GM12878 (cell line): ENCODE results near the gene ANO5. TPM values are rescaled to one million over a fixed set of nuclear protein-coding genes. Genes with fewer than 3 reads are reported as not detected.

Experiments used
- ATAC-seq: fragments of 200-7000 bp; cut with Tn5 transposase; 3 replicates; pipeline ENCODE4 v1.9.1; 2020; ENCODE audit warnings: mild to moderate bottlenecking, moderate library complexity
- BruUV-seq: library from RNA; stranded (reverse); fragments of 400-500 nt; replicated peaks from 2 replicates; lab custom pipeline; 2021; lab: Mats Ljungman, UMichigan
- CTCF ChIA-PET: fragments of 300-600 bp; sonication (Branson Sonifier 250); formaldehyde crosslinking; extraction: SDS; loops from one replicate; lab custom pipeline; 2021; ENCODE audit warnings: inconsistent platforms; lab: Yijun Ruan, JAX
- POLR2A ChIA-PET: fragments of 350-600 bp; formaldehyde crosslinking; extraction: SDS; loops from one replicate; lab custom pipeline; 2021; ENCODE audit warnings: inconsistent platforms; lab: Charles Lee
- RAD21 ChIA-PET: fragments of 300-600 bp; sonication (Branson Sonifier 250); formaldehyde crosslinking; loops from one replicate; lab custom pipeline; 2023; ENCODE audit warnings: antibody characterized with exemption; ENCODE audit not compliant: unreplicated experiment; lab: Charles Lee
- SMC1A ChIA-PET: fragments of 300-600 bp; sonication (Branson Sonifier 250); formaldehyde crosslinking; loops from one replicate; lab custom pipeline; 2023; ENCODE audit not compliant: unreplicated experiment, uncharacterized antibody; lab: Charles Lee
- DNase-seq: peaks from one replicate; pipeline ENCODE4 v3.0.0-alpha.2; 2011; ENCODE audit warnings: low read depth, low spot score
- FAIRE-seq: peaks from 3 replicates; lab custom pipeline; 2011; peaks lifted over from hg19 to GRCh38; lab: Jason Lieb, UNC
- H2AFZ ChIP-seq: 2 replicates; pipeline ENCODE4 v1.6.0; 2011; ENCODE audit warnings: low read depth, low read length, control low read depth; ENCODE audit not compliant: control insufficient read depth
- H3K27ac ChIP-seq: 2 replicates; pipeline ENCODE4 v1.5.1; 2011; ENCODE audit warnings: control low read depth; ENCODE audit not compliant: control insufficient read depth, insufficient read depth
- H3K27me3 ChIP-seq, 2 experiments: replicated peaks in 1 of 2; 2 replicates each; pipeline versions ENCODE4 v1.6.0 to v1.6.1; 2011; ENCODE audit warnings: low read length in 1 of 2; ENCODE audit not compliant: control insufficient read depth in 2 of 2, insufficient read depth in 2 of 2
- H3K36me3 ChIP-seq, 2 experiments: 2 replicates each; pipeline ENCODE4 v1.5.1; 2011; ENCODE audit warnings: low read length in 1 of 2; ENCODE audit not compliant: control insufficient read depth in 2 of 2, insufficient read depth in 2 of 2
- H3K4me1 ChIP-seq: 2 replicates; pipeline ENCODE4 v1.6.1; 2011; ENCODE audit warnings: mild to moderate bottlenecking, low read length, moderate library complexity, mixed read lengths; ENCODE audit not compliant: control insufficient read depth, insufficient read depth
- H3K4me2 ChIP-seq: 2 replicates; pipeline ENCODE4 v1.6.0; 2011; ENCODE audit warnings: control low read depth; ENCODE audit not compliant: control insufficient read depth, insufficient read depth
- H3K4me3 ChIP-seq: fragments of 200-600 bp; sonication (generic); 2 replicates; pipeline ENCODE4 v1.5.1; 2016
- H3K79me2 ChIP-seq: 2 replicates; pipeline ENCODE4 v1.6.0; 2011; ENCODE audit warnings: low read length; ENCODE audit not compliant: control insufficient read depth, insufficient read depth
- H3K9ac ChIP-seq: 2 replicates; pipeline ENCODE4 v1.8.0; 2011; ENCODE audit warnings: low read length, control low read depth, mixed read lengths; ENCODE audit not compliant: control insufficient read depth, insufficient read depth
- H3K9me3 ChIP-seq: replicated peaks from 3 replicates; pipeline ENCODE4 v1.5.1; 2011; ENCODE audit warnings: mild to moderate bottlenecking, low read length; ENCODE audit not compliant: control insufficient read depth, insufficient read depth
- H4K20me1 ChIP-seq: 2 replicates; pipeline ENCODE4 v1.6.0; 2011; ENCODE audit not compliant: control insufficient read depth, insufficient read depth
- BCL3 ChIP-seq: IDR thresholded peaks from 2 replicates; pipeline ENCODE4 v1.6.1; 2011; ENCODE audit warnings: borderline replicate concordance, low read depth, mild to moderate bottlenecking, moderate library complexity, low read length; ENCODE audit not compliant: insufficient read depth, poor library complexity, severe bottlenecking
- BMI1 ChIP-seq: fragments of 450-650 bp; IDR thresholded peaks from 2 replicates; pipeline ENCODE4 v1.6.1; 2016; ENCODE audit warnings: mild to moderate bottlenecking, moderate library complexity, borderline replicate concordance
- EGR1 ChIP-seq, 2 experiments: IDR thresholded peaks; 1 replicate in 1 of 2; 2 replicates in 1 of 2; pipeline ENCODE4 v1.6.1; 2011 to 2012; ENCODE audit warnings: low read depth in 2 of 2, low read length in 2 of 2, borderline replicate concordance in 1 of 2, mild to moderate bottlenecking in 1 of 2, moderate library complexity in 1 of 2
- HCFC1 ChIP-seq: fragments of 150-350 bp; IDR thresholded peaks from 2 replicates; pipeline ENCODE4 v1.6.1; 2014; ENCODE audit warnings: low read length
- IRF5 ChIP-seq: fragments of 450-650 bp; IDR thresholded peaks from 2 replicates; pipeline ENCODE4 v1.6.1; 2017; ENCODE audit warnings: borderline replicate concordance
- KAT2A ChIP-seq: conservative IDR thresholded peaks from 2 replicates; pipeline ENCODE4 v1.6.1; 2011; ENCODE audit warnings: low read depth, low read length; ENCODE audit not compliant: control insufficient read depth
- MYB ChIP-seq: fragments of 150-350 bp; IDR thresholded peaks from 2 replicates; pipeline ENCODE4 v1.6.1; 2014; ENCODE audit warnings: mild to moderate bottlenecking, low read depth, low read length, borderline replicate concordance
- NRF1 ChIP-seq: conservative IDR thresholded peaks from 2 replicates; pipeline ENCODE4 v1.6.1; 2011; ENCODE audit warnings: mild to moderate bottlenecking, low read depth, low read length, improper control_type of control experiment
- POLR2AphosphoS5 ChIP-seq: IDR thresholded peaks from 2 replicates; pipeline ENCODE4 v1.6.1; 2011; ENCODE audit warnings: mild to moderate bottlenecking, low read length, inconsistent platforms
- PRDM15 ChIP-seq: fragments of 450-650 bp; formaldehyde crosslinking; IDR thresholded peaks from 2 replicates; pipeline ENCODE4 v1.4.0; 2020; ENCODE audit warnings: mild to moderate bottlenecking, moderate library complexity
- RBBP5 ChIP-seq: fragments of 200-600 bp; sonication (generic); conservative IDR thresholded peaks from 2 replicates; pipeline ENCODE4 v1.6.1; 2016
- SIN3A ChIP-seq: IDR thresholded peaks from 2 replicates; pipeline ENCODE4 v1.6.1; 2012; ENCODE audit warnings: low read depth, low read length, improper control_type of control experiment
- SMAD1 ChIP-seq: fragments of 450-650 bp; IDR thresholded peaks from 2 replicates; pipeline ENCODE4 v1.6.1; 2018; ENCODE audit warnings: mild to moderate bottlenecking, low read depth; ENCODE audit not compliant: partially characterized antibody
- SMC3 ChIP-seq: IDR thresholded peaks from 2 replicates; pipeline ENCODE4 v1.6.1; 2011; ENCODE audit warnings: low read length, improper control_type of control experiment, borderline replicate concordance
- STAT1 ChIP-seq: fragments of 450-650 bp; conservative IDR thresholded peaks from 2 replicates; pipeline ENCODE4 v1.6.1; 2014; ENCODE audit warnings: antibody characterized with exemption, mild to moderate bottlenecking
- WRNIP1 ChIP-seq: IDR thresholded peaks from 2 replicates; pipeline ENCODE4 v1.6.1; 2011; ENCODE audit warnings: low read depth, low read length, improper control_type of control experiment, borderline replicate concordance
- in situ Hi-C: fragments of 300-500 bp; cut with MboI; formaldehyde crosslinking; loops from 9 replicates; pipeline ENCODE4 v1.14.3; 2018; ENCODE audit warnings: mixed read lengths
- intact Hi-C: fragments of 100-400 bp; cut with micrococcal nuclease; formaldehyde crosslinking; loops from one replicate; pipeline ENCODE4 v1.14.2; 2022; ENCODE audit not compliant: unreplicated experiment
- polyA plus RNA-seq, 11 experiments: library from polyadenylated mRNA; depleted of rRNA in 4 of 11; unstranded in 6 of 11; stranded (reverse) in 5 of 11; fragments of >200 nt; fragmentation: Nextera tagmentation in 4 of 11; fragmentation: Illumina TruSeq in 1 of 11; extraction: Ambion mirVana in 4 of 11; extraction: Trizol in 1 of 11; gene quantifications; 1 replicate in 1 of 11; 2 replicates in 10 of 11; pipeline versions ENCODE4 v1.2.1 to v1.2.3, GENCODE V29; 2011 to 2016; ENCODE audit warnings: inconsistent platforms in 2 of 11, missing spikeins in 2 of 11, low read depth in 1 of 11
- total RNA-seq, 4 experiments: library from RNA; depleted of rRNA in 3 of 4; stranded (reverse); fragments of >200 nt in 3 of 4; fragmentation: Illumina TruSeq in 1 of 4; extraction: Trizol in 1 of 4; gene quantifications; 2 replicates each; pipeline versions ENCODE4 v1.2.1 to v1.2.3, GENCODE V29; 2013 to 2021

Gene ANO5
- total and polyA plus RNA-seq, 10 of the 15 experiments (the other 5 are each of a cell fraction or from before 2014, with no cell fraction given): 1.6 to 10.2 (median 4.1) TPM

- ATAC-seq: no peak
Observed at GRCh38 chr11:22302368-22302767, 109.5 kb downstream of the ANO5 start.

More at GRCh38 chr11:22302368-22302767, 109.5 kb downstream of the ANO5 start:
- Histone ChIP-seq H4K20me1 (no peaks in the 10 kb centered on the region), H3K79me2 (no peaks in the 10 kb centered on the region), H3K9ac (no peak overlapping the region), H3K4me2 (no peak overlapping the region), H3K9me3 (no peaks in the 10 kb centered on the region), H3K27me3 (no peaks in the 10 kb centered on the region), H3K27ac (no peak overlapping the region)
- ChIA-PET POLR2A (no interaction called here), CTCF (interaction anchor here (7.3 to 7.7 kb wide), 2 partner anchors 58 to 132 kb away, joined by 58 to 210 read pairs; no protein-coding TSS in a partner anchor), RAD21 (interaction anchor here (1.4 to 8.3 kb wide), 3 partner anchors 58 to 132 kb away, joined by 3 to 120 read pairs (median 6); no protein-coding TSS in a partner anchor)
- in situ Hi-C loops: loop anchor here (10.0 kb wide), 1 partner anchor 1658 kb away; no protein-coding TSS in a partner anchor
- no TSS peak for BruUV-seq
- TF ChIP-seq STAT1: no peak
- no peak for TF ChIP-seq IRF5
- no peak for TF ChIP-seq SMC3
- TF ChIP-seq SMAD1: no peak
- no peak for TF ChIP-seq SIN3A
- TF ChIP-seq PRDM15 (CRISPR knock-in tag): no peak
- no peak for TF ChIP-seq KAT2A
- TF ChIP-seq POLR2AphosphoS5: no peak
- TF ChIP-seq WRNIP1: no peak
- TF ChIP-seq BCL3: no peak
- no peak for TF ChIP-seq MYB
- TF ChIP-seq NRF1: no peak
- no peak for TF ChIP-seq HCFC1
- TF ChIP-seq RBBP5: no peak
- TF ChIP-seq EGR1 (IDR thresholded peaks at IDR 0.05; ENCODE audit: borderline replicate concordance in 1 of 2, low read depth in 2 of 2, low read length in 2 of 2): no peak
- TF ChIP-seq BMI1: no peak
- TF ChIP-seq, all 136 proteins: peak for 0
- Histone ChIP-seq H3K4me1 (no peaks in the 10 kb centered on the region), H3K4me3 (no peak overlapping the region), H2AFZ (no peak overlapping the region), H3K36me3 (no peaks in the 10 kb centered on the region)
- FAIRE-seq (no peak), DNase-seq (no peak)
- intact Hi-C loops: loop anchor here (10.0 kb wide), 1 partner anchor 368 kb away; no protein-coding TSS in a partner anchor
- SMC1A ChIA-PET: interaction anchor here (5.1 kb wide), 1 partner anchor 132 kb away, joined by 95 read pairs; no protein-coding TSS in a partner anchor
